Left ventricle myocardium inferior (tissue), 1 donor: ENCODE measurements around the gene CD96. TPM values are rescaled to one million over a fixed set of nuclear protein-coding genes. Genes with fewer than 3 reads are reported as not detected.

Experiments
- DNase-seq: peaks from one replicate; pipeline ENCODE4 v3.0.0-alpha.2; 2020
- H3K27ac ChIP-seq: fragments of 200-600 bp; replicated peaks from 2 replicates; pipeline ENCODE4 v1.8.0; 2021
- H3K27me3 ChIP-seq: fragments of 200-600 bp; 2 replicates; pipeline ENCODE4 v1.8.0; 2021; ENCODE audit warnings: low read depth
- H3K36me3 ChIP-seq: fragments of 200-600 bp; 2 replicates; pipeline ENCODE4 v1.8.0; 2021
- H3K4me1 ChIP-seq: fragments of 200-600 bp; 2 replicates; pipeline ENCODE4 v1.8.0; 2021
- H3K4me3 ChIP-seq: fragments of 200-600 bp; 2 replicates; pipeline ENCODE4 v1.8.0; 2021; ENCODE audit warnings: mild to moderate bottlenecking, moderate library complexity
- H3K9me3 ChIP-seq: fragments of 200-600 bp; replicated peaks from 2 replicates; pipeline ENCODE4 v1.8.0; 2021
- CTCF ChIP-seq: fragments of 200-600 bp; IDR thresholded peaks from 2 replicates; pipeline ENCODE4 v1.8.0; 2021; ENCODE audit warnings: antibody characterized with exemption, mild to moderate bottlenecking, borderline replicate concordance
- intact Hi-C: fragments of 100-400 bp; cut with micrococcal nuclease; formaldehyde crosslinking; loops from one replicate; pipeline ENCODE4 v1.11.0; 2022
- total RNA-seq: library from RNA; stranded (reverse); fragmentation: NEBNext Ultra II Directional; extraction: Animal tissue kit (Norgen Biotek cat#: 25700); gene quantifications from one replicate; pipeline ENCODE4 v1.2.1, GENCODE V29; 2021
- donor health status: DM: no; HTN: yes; CAD: no; lungs with severe emphysema.

CD96 gene
- total RNA-seq, 1 donor from 2014 or later = 0.33 TPM

- Histone ChIP-seq H3K36me3 (no peaks in the 10 kb centered on the region), H3K27me3 (peaks cover 6% of the 10 kb centered on the region), H3K4me1 (no peaks in the 10 kb centered on the region), H3K4me3 (no peak overlapping the region), H3K27ac (no peak overlapping the region), H3K9me3 (no peaks in the 10 kb centered on the region)
- intact Hi-C loops = no loop called here
- no peak for DNase-seq
- TF ChIP-seq CTCF = no peak
Observed at GRCh38 chr3:111571907-111572460, 30.0 kb downstream of the CD96 start.

GRCh38 chr3:111577113-111577512 is 35.1 kb downstream of the CD96 start:
- Histone ChIP-seq H3K9me3 (no peaks in the 10 kb centered on the region), H3K4me1 (no peaks in the 10 kb centered on the region), H3K36me3 (no peaks in the 10 kb centered on the region), H3K27ac (no peak overlapping the region), H3K4me3 (no peak overlapping the region), H3K27me3 (peaks cover 4% of the 10 kb centered on the region)
- TF ChIP-seq CTCF = no peak
- intact Hi-C loops = no loop called here
- DNase-seq = no peak

- Histone ChIP-seq H3K36me3 (no peaks in the 10 kb centered on the region), H3K4me1 (no peaks in the 10 kb centered on the region), H3K27me3 (peaks cover 10% of the 10 kb centered on the region), H3K9me3 (no peaks in the 10 kb centered on the region), H3K27ac (no peak overlapping the region), H3K4me3 (no peak overlapping the region)
- intact Hi-C loops = no loop called here
- DNase-seq = no peak
- peak; percentile 50 for TF ChIP-seq CTCF
Observed at GRCh38 chr3:111577798-111578685, 36.0 kb downstream of the CD96 start.

GRCh38 chr3:111578867-111579266 is 36.9 kb downstream of the CD96 start:
- intact Hi-C loops = no loop called here
- no peak for TF ChIP-seq CTCF
- no peaks in the 10 kb centered on the region for H3K4me1 ChIP-seq
- H3K9me3 ChIP-seq = no peaks in the 10 kb centered on the region
- DNase-seq = no peak
- H3K27ac ChIP-seq = no peak overlapping the region
- no peak overlapping the region for H3K4me3 ChIP-seq
- peaks cover 17% of the 10 kb centered on the region for H3K27me3 ChIP-seq
- no peaks in the 10 kb centered on the region for H3K36me3 ChIP-seq

- Histone ChIP-seq H3K4me3 (no peak overlapping the region), H3K4me1 (no peaks in the 10 kb centered on the region), H3K9me3 (no peaks in the 10 kb centered on the region), H3K36me3 (no peaks in the 10 kb centered on the region), H3K27ac (no peak overlapping the region), H3K27me3 (peaks cover 17% of the 10 kb centered on the region)
- TF ChIP-seq CTCF = no peak
- intact Hi-C loops = no loop called here
- no peak for DNase-seq
Observed at GRCh38 chr3:111579495-111579894, 37.5 kb downstream of the CD96 start.
